ENCODE results near the gene RAP1GAP2.
"Not testable (repeated sequence)": the region's sequence is repeated elsewhere in the genome, so short reads cannot be mapped to it uniquely, and the experiment has no call there.

Gene RAP1GAP2

GRCh38 chr17:2996810-2997670, 200.8 kb downstream of the RAP1GAP2 start:
- no peak overlapping the region for H3K27ac ChIP-seq
- no peaks in the 10 kb centered on the region for H3K9me3 ChIP-seq (ENCODE audit: severe bottlenecking)
- peaks cover 43% of the 10 kb centered on the region for H3K36me3 ChIP-seq
- H3K27me3 ChIP-seq (ENCODE audit: insufficient read depth, low read depth, severe bottlenecking), result no peaks in the 10 kb centered on the region
- TF ChIP-seq CTCF (IDR thresholded peaks at IDR 0.05; ENCODE audit: low read depth, low read length), result no peak
- DNase-seq, result no peak
- no peak overlapping the region for H3K4me3 ChIP-seq (ENCODE audit: low read depth, low read length)

GRCh38 chr17:2998469-2998901, 202.2 kb downstream of the RAP1GAP2 start:
- H3K4me3 ChIP-seq (ENCODE audit: low read depth, low read length); H3K27ac ChIP-seq; H3K9me3 ChIP-seq (ENCODE audit: severe bottlenecking); H3K27me3 ChIP-seq (ENCODE audit: insufficient read depth, low read depth, severe bottlenecking); DNase-seq: not testable (repeated sequence)
- peaks cover 44% of the 10 kb centered on the region for H3K36me3 ChIP-seq

GRCh38 chr17:3002538-3003295, 206.5 kb downstream of the RAP1GAP2 start:
- Histone ChIP-seq H3K9me3 (ENCODE audit: severe bottlenecking) (no peaks in the 10 kb centered on the region), H3K27ac (peak overlapping the region; percentile 29; the same call in 1 of the 2 replicates), H3K36me3 (peaks cover 56% of the 10 kb centered on the region), H3K4me3 (ENCODE audit: low read depth, low read length) (no peak overlapping the region), H3K27me3 (ENCODE audit: insufficient read depth, low read depth, severe bottlenecking) (no peaks in the 10 kb centered on the region)
- peak; percentile 24 for DNase-seq
- TF ChIP-seq CTCF (IDR thresholded peaks at IDR 0.05; ENCODE audit: low read depth, low read length), result no peak

GRCh38 chr17:3003296-3004149, 207.3 kb downstream of the RAP1GAP2 start:
- Histone ChIP-seq H3K36me3 (peaks cover 56% of the 10 kb centered on the region), H3K27me3 (ENCODE audit: insufficient read depth, low read depth, severe bottlenecking) (no peaks in the 10 kb centered on the region), H3K4me3 (ENCODE audit: low read depth, low read length) (no peak overlapping the region), H3K9me3 (ENCODE audit: severe bottlenecking) (no peaks in the 10 kb centered on the region), H3K27ac (no peak overlapping the region)
- TF ChIP-seq CTCF (IDR thresholded peaks at IDR 0.05; ENCODE audit: low read depth, low read length), result no peak
- DNase-seq, result no peak

GRCh38 chr17:3004150-3004801, 208.0 kb downstream of the RAP1GAP2 start:
- no peaks in the 10 kb centered on the region for H3K9me3 ChIP-seq (ENCODE audit: severe bottlenecking)
- H3K27me3 ChIP-seq (ENCODE audit: insufficient read depth, low read depth, severe bottlenecking), result no peaks in the 10 kb centered on the region
- no peak overlapping the region for H3K4me3 ChIP-seq (ENCODE audit: low read depth, low read length)
- DNase-seq, result peak; percentile 16
- peaks cover 54% of the 10 kb centered on the region for H3K36me3 ChIP-seq
- no peak overlapping the region; the same call in 1 of the 2 replicates for H3K27ac ChIP-seq
- TF ChIP-seq CTCF (IDR thresholded peaks at IDR 0.05; ENCODE audit: low read depth, low read length), result no peak
